ENCODE measurements around the gene IGFBP5.

DNA sequence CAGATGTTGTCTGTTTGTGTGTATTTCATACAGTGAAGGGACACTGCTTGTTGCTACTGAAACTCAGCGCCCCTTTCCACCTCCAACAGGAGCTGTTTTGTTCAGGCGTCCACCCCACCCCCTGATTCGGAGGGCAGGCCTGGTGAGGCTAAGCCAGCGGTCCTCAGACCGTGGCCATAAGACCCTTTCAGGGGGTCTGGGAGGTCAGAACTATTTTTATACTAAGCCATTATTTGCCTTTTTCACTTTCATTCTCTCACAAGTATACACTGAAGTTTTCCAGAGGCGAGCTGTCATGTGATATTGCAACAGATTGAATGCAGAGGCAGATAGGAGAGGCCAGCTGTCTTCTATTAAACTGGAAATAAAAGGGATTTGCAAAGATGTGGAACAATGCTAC lies 39.7 kb upstream of the IGFBP5 start:
- TF ChIP-seq, protein P1, sequence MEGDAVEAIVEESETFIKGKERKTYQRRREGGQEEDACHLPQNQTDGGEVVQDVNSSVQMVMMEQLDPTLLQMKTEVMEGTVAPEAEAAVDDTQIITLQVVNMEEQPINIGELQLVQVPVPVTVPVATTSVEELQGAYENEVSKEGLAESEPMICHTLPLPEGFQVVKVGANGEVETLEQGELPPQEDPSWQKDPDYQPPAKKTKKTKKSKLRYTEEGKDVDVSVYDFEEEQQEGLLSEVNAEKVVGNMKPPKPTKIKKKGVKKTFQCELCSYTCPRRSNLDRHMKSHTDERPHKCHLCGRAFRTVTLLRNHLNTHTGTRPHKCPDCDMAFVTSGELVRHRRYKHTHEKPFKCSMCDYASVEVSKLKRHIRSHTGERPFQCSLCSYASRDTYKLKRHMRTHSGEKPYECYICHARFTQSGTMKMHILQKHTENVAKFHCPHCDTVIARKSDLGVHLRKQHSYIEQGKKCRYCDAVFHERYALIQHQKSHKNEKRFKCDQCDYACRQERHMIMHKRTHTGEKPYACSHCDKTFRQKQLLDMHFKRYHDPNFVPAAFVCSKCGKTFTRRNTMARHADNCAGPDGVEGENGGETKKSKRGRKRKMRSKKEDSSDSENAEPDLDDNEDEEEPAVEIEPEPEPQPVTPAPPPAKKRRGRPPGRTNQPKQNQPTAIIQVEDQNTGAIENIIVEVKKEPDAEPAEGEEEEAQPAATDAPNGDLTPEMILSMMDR (IDR thresholded peaks at IDR 0.05), result no peak
- no peak for TF ChIP-seq EZH2phosphoT487 (IDR thresholded peaks at IDR 0.05)
- no peak for TF ChIP-seq EZH2 (IDR thresholded peaks at IDR 0.05)
